Measurements from ENCODE around the gene FAM227B.
"Not testable (repeated sequence)": the region's sequence is repeated elsewhere in the genome, so short reads cannot be mapped to it uniquely, and the experiment has no call there.

The FAM227B gene

GRCh38 chr15:49439678-49440395, 180.8 kb downstream of the FAM227B start:
- no peak for DNase-seq (ENCODE audit: low read depth in 2 of 2)

- DNase-seq (ENCODE audit: low read depth in 2 of 2), result no peak
Measured at GRCh38 chr15:49438962-49439631, 181.5 kb downstream of the FAM227B start.

- DNase-seq (ENCODE audit: low read depth in 2 of 2), result no peak
Measured at GRCh38 chr15:49436751-49437150, 183.9 kb downstream of the FAM227B start.

GRCh38 chr15:49435174-49435573, 185.4 kb downstream of the FAM227B start:
- no peak for DNase-seq (ENCODE audit: low read depth in 2 of 2)

- no peak for DNase-seq (ENCODE audit: low read depth in 2 of 2)
Measured at GRCh38 chr15:49430046-49430445, 190.6 kb downstream of the FAM227B start.

- DNase-seq (ENCODE audit: low read depth in 2 of 2), result no peak
Measured at GRCh38 chr15:49428409-49429095, 192.1 kb downstream of the FAM227B start.

- no peak for DNase-seq (ENCODE audit: low read depth in 2 of 2)
Measured at GRCh38 chr15:49427372-49427771, 193.2 kb downstream of the FAM227B start.

- no peak for DNase-seq (ENCODE audit: low read depth in 2 of 2)
Measured at GRCh38 chr15:49424954-49425353, 195.7 kb downstream of the FAM227B start.

- DNase-seq (ENCODE audit: low read depth in 2 of 2), result no peak
Measured at GRCh38 chr15:49423901-49424550, 196.6 kb downstream of the FAM227B start.

- no peak for DNase-seq (ENCODE audit: low read depth in 2 of 2)
Measured at GRCh38 chr15:49423021-49423420, 197.6 kb downstream of the FAM227B start, which contains the start of gene FGF7. Gene FGF7, plus strand, starts transcription at chr15:49423242. Its CDS starts 1,056 bp downstream, at chr15:49424298.

GRCh38 chr15:49421991-49422390, 198.6 kb downstream of the FAM227B start:
- DNase-seq (ENCODE audit: low read depth in 2 of 2), result no peak

- no peak for DNase-seq (ENCODE audit: low read depth in 2 of 2)
Measured at GRCh38 chr15:49418811-49419210, 201.8 kb downstream of the FAM227B start.

GRCh38 chr15:49415638-49416037, 205.0 kb downstream of the FAM227B start:
- no peak for DNase-seq (ENCODE audit: low read depth in 2 of 2)

- DNase-seq (ENCODE audit: low read depth in 2 of 2), result no peak
Measured at GRCh38 chr15:49415149-49415548, 205.5 kb downstream of the FAM227B start.

GRCh38 chr15:49412797-49413196, 207.8 kb downstream of the FAM227B start:
- no peak for DNase-seq (ENCODE audit: low read depth in 2 of 2)

GRCh38 chr15:49410641-49411040, 210.0 kb downstream of the FAM227B start:
- DNase-seq (ENCODE audit: low read depth in 2 of 2), result no peak

- no peak for DNase-seq (ENCODE audit: low read depth in 2 of 2)
Measured at GRCh38 chr15:49406352-49407118, 214.1 kb downstream of the FAM227B start.

GRCh38 chr15:49402515-49403296, 217.9 kb downstream of the FAM227B start:
- not testable (repeated sequence) for DNase-seq (ENCODE audit: low read depth in 2 of 2)

GRCh38 chr15:49387471-49387870, 233.1 kb downstream of the FAM227B start:
- no peak for DNase-seq (ENCODE audit: low read depth in 2 of 2)

GRCh38 chr15:49383266-49383665, 237.4 kb downstream of the FAM227B start:
- no peak for DNase-seq (ENCODE audit: low read depth in 2 of 2)

- DNase-seq (ENCODE audit: low read depth in 2 of 2), result no peak
Measured at GRCh38 chr15:49382394-49382793, 238.2 kb downstream of the FAM227B start.

Data from stimulated activated CD8-positive, alpha-beta memory T cell treated with anti-CD3 and anti-CD28 coated beads, Interleukin-7, amount 100 ng/mL, for 1 hour (primary cell).